ENCODE results near the gene CTNS. TPM values are rescaled to one million over a fixed set of nuclear protein-coding genes. Genes with fewer than 3 reads are reported as not detected.

The CTNS gene
- total and polyA plus RNA-seq, 7 experiments from 2014 or later = 4.7 to 15.2 (median 8.8) TPM

GRCh38 chr17:3645310-3645709 is 8.8 kb downstream of the CTNS start:
- peaks cover 0 to 30% (median 6%) of the 10 kb centered on the region in 5 donors for H3K36me3 Mint-ChIP-seq
- Histone ChIP-seq H3K36me3 (ENCODE audit: control insufficient read depth in 2 of 3, insufficient read depth in 3 of 3, low read length in 3 of 3) (no peaks in the 10 kb centered on the region), H3K27ac (ENCODE audit: low read depth, low read length) (no peak overlapping the region), H3K9me3 (ENCODE audit: control insufficient read depth in 2 of 3, low read length in 3 of 3) (no peaks in the 10 kb centered on the region), H3K4me1 (ENCODE audit: control insufficient read depth in 2 of 2, insufficient read depth in 2 of 2, low read length in 2 of 2) (no peaks in the 10 kb centered on the region), H3K27me3 (ENCODE audit: control insufficient read depth in 2 of 2, insufficient read depth in 2 of 2, low read length in 2 of 2) (no peaks in the 10 kb centered on the region), H3K4me3 (ENCODE audit: low read length) (no peak overlapping the region)
- CTCF ChIA-PET = no interaction called here
- DNase-seq (no peak), ATAC-seq (no peak)
- peak overlapping the region in 1 of 9 donors; percentile 33 for H3K27ac Mint-ChIP-seq
- H3K27me3 Mint-ChIP-seq = no peaks in the 10 kb centered on the region
- no peak overlapping the region for H3K4me3 Mint-ChIP-seq
- POLR2A ChIA-PET = no interaction called here
- intact Hi-C loops (cut with micrococcal nuclease) = no loop called here
- H3K4me1 Mint-ChIP-seq = peaks cover 0 to 25% (median 0%) of the 10 kb centered on the region in 7 donors
- no peaks in the 10 kb centered on the region for H3K9me3 Mint-ChIP-seq

- no peaks in the 10 kb centered on the region for H3K27me3 ChIP-seq (ENCODE audit: control insufficient read depth in 2 of 2, insufficient read depth in 2 of 2, low read length in 2 of 2)
- Mint-ChIP-seq H3K36me3 (peaks cover 0 to 29% (median 6%) of the 10 kb centered on the region in 5 donors), H3K9me3 (no peaks in the 10 kb centered on the region), H3K4me3 (no peak overlapping the region), H3K4me1 (peaks cover 0 to 18% (median 0%) of the 10 kb centered on the region in 7 donors), H3K27me3 (no peaks in the 10 kb centered on the region), H3K27ac (no peak overlapping the region)
- no peak overlapping the region for H3K27ac ChIP-seq (ENCODE audit: low read depth, low read length)
- no peak overlapping the region for H3K4me3 ChIP-seq (ENCODE audit: low read length)
- H3K9me3 ChIP-seq (ENCODE audit: control insufficient read depth in 2 of 3, low read length in 3 of 3) = no peaks in the 10 kb centered on the region
- CTCF ChIA-PET = interaction anchor here (1.1 kb wide), 1 partner anchor 9 kb away, joined by 5 read pairs; no protein-coding TSS in a partner anchor
- no peak for ATAC-seq
- POLR2A ChIA-PET = no interaction called here
- no peak for DNase-seq
- H3K4me1 ChIP-seq (ENCODE audit: control insufficient read depth in 2 of 2, insufficient read depth in 2 of 2, low read length in 2 of 2) = no peaks in the 10 kb centered on the region
- intact Hi-C loops (cut with micrococcal nuclease) = no loop called here
- H3K36me3 ChIP-seq (ENCODE audit: control insufficient read depth in 2 of 3, insufficient read depth in 3 of 3, low read length in 3 of 3) = no peaks in the 10 kb centered on the region
Observed at GRCh38 chr17:3647251-3647650, 10.7 kb downstream of the CTNS start.

GRCh38 chr17:3647769-3648555 is 11.4 kb downstream of the CTNS start:
- Histone ChIP-seq H3K9me3 (ENCODE audit: control insufficient read depth in 2 of 3, low read length in 3 of 3) (no peaks in the 10 kb centered on the region), H3K27ac (ENCODE audit: low read depth, low read length) (no peak overlapping the region), H3K27me3 (ENCODE audit: control insufficient read depth in 2 of 2, insufficient read depth in 2 of 2, low read length in 2 of 2) (no peaks in the 10 kb centered on the region), H3K4me1 (ENCODE audit: control insufficient read depth in 2 of 2, insufficient read depth in 2 of 2, low read length in 2 of 2) (no peaks in the 10 kb centered on the region), H3K36me3 (ENCODE audit: control insufficient read depth in 2 of 3, insufficient read depth in 3 of 3, low read length in 3 of 3) (no peaks in the 10 kb centered on the region), H3K4me3 (ENCODE audit: low read length) (no peak overlapping the region)
- ATAC-seq (peak; percentile 66), DNase-seq (peak in 5 of 9 donors; percentile 15 to 42 (median 23))
- Mint-ChIP-seq H3K36me3 (peaks cover 0 to 25% (median 6%) of the 10 kb centered on the region in 5 donors), H3K9me3 (no peaks in the 10 kb centered on the region), H3K4me1 (peaks cover 0 to 18% (median 0%) of the 10 kb centered on the region in 7 donors), H3K27ac (no peak overlapping the region), H3K4me3 (no peak overlapping the region), H3K27me3 (no peaks in the 10 kb centered on the region)
- POLR2A ChIA-PET = interaction anchor here (0.8 to 1.1 kb wide), 2 partner anchors 12 to 19 kb away, joined by 3 read pairs; partner anchors contain the start of genes CTNS and SHPK
- CTCF ChIA-PET = interaction anchor here (1.1 kb wide), 1 partner anchor 10 kb away, joined by 5 read pairs; no protein-coding TSS in a partner anchor
- intact Hi-C loops (cut with micrococcal nuclease) = loop anchor here in 1 of 2 donors (1.0 kb wide), 1 partner anchor 46 kb away; no protein-coding TSS in a partner anchor

GRCh38 chr17:3655766-3656165 is 19.2 kb downstream of the CTNS start:
- CTCF ChIA-PET = no interaction called here
- POLR2A ChIA-PET = no interaction called here
- H3K4me3 ChIP-seq (ENCODE audit: low read length) = no peak overlapping the region
- H3K4me1 Mint-ChIP-seq = no peaks in the 10 kb centered on the region
- H3K9me3 Mint-ChIP-seq = no peaks in the 10 kb centered on the region
- H3K4me1 ChIP-seq (ENCODE audit: control insufficient read depth in 2 of 2, insufficient read depth in 2 of 2, low read length in 2 of 2) = no peaks in the 10 kb centered on the region
- intact Hi-C loops (cut with micrococcal nuclease) = no loop called here
- H3K27ac ChIP-seq (ENCODE audit: low read depth, low read length) = no peak overlapping the region
- H3K4me3 Mint-ChIP-seq = no peak overlapping the region
- no peaks in the 10 kb centered on the region for H3K36me3 ChIP-seq (ENCODE audit: control insufficient read depth in 2 of 3, insufficient read depth in 3 of 3, low read length in 3 of 3)
- H3K9me3 ChIP-seq (ENCODE audit: control insufficient read depth in 2 of 3, low read length in 3 of 3) = no peaks in the 10 kb centered on the region
- H3K27ac Mint-ChIP-seq = no peak overlapping the region
- no peaks in the 10 kb centered on the region for H3K27me3 Mint-ChIP-seq
- H3K36me3 Mint-ChIP-seq = peaks cover 0 to 4% (median 0%) of the 10 kb centered on the region in 5 donors
- ATAC-seq (no peak), DNase-seq (no peak)
- H3K27me3 ChIP-seq (ENCODE audit: control insufficient read depth in 2 of 2, insufficient read depth in 2 of 2, low read length in 2 of 2) = no peaks in the 10 kb centered on the region

GRCh38 chr17:3656353-3656752 is 19.8 kb downstream of the CTNS start:
- CTCF ChIA-PET = no interaction called here
- no peak overlapping the region for H3K4me3 Mint-ChIP-seq
- Histone ChIP-seq H3K4me3 (ENCODE audit: low read length) (no peak overlapping the region), H3K27ac (ENCODE audit: low read depth, low read length) (no peak overlapping the region), H3K27me3 (ENCODE audit: control insufficient read depth in 2 of 2, insufficient read depth in 2 of 2, low read length in 2 of 2) (no peaks in the 10 kb centered on the region), H3K4me1 (ENCODE audit: control insufficient read depth in 2 of 2, insufficient read depth in 2 of 2, low read length in 2 of 2) (no peaks in the 10 kb centered on the region), H3K9me3 (ENCODE audit: control insufficient read depth in 2 of 3, low read length in 3 of 3) (no peaks in the 10 kb centered on the region), H3K36me3 (ENCODE audit: control insufficient read depth in 2 of 3, insufficient read depth in 3 of 3, low read length in 3 of 3) (no peaks in the 10 kb centered on the region)
- H3K36me3 Mint-ChIP-seq = peaks cover 0 to 4% (median 0%) of the 10 kb centered on the region in 5 donors
- H3K4me1 Mint-ChIP-seq = no peaks in the 10 kb centered on the region
- no peaks in the 10 kb centered on the region for H3K27me3 Mint-ChIP-seq
- peak overlapping the region in 1 of 9 donors; percentile 43 for H3K27ac Mint-ChIP-seq
- POLR2A ChIA-PET = no interaction called here
- intact Hi-C loops (cut with micrococcal nuclease) = no loop called here
- no peak for DNase-seq
- ATAC-seq = no peak
- H3K9me3 Mint-ChIP-seq = no peaks in the 10 kb centered on the region

GRCh38 chr17:3656755-3657587 is 20.4 kb downstream of the CTNS start:
- no peaks in the 10 kb centered on the region for H3K36me3 ChIP-seq (ENCODE audit: control insufficient read depth in 2 of 3, insufficient read depth in 3 of 3, low read length in 3 of 3)
- Mint-ChIP-seq H3K4me3 (no peak overlapping the region), H3K9me3 (no peaks in the 10 kb centered on the region), H3K27ac (no peak overlapping the region), H3K27me3 (no peaks in the 10 kb centered on the region), H3K4me1 (no peaks in the 10 kb centered on the region), H3K36me3 (peaks cover 0 to 3% (median 0%) of the 10 kb centered on the region in 5 donors)
- no peaks in the 10 kb centered on the region for H3K27me3 ChIP-seq (ENCODE audit: control insufficient read depth in 2 of 2, insufficient read depth in 2 of 2, low read length in 2 of 2)
- no peaks in the 10 kb centered on the region for H3K4me1 ChIP-seq (ENCODE audit: control insufficient read depth in 2 of 2, insufficient read depth in 2 of 2, low read length in 2 of 2)
- ATAC-seq (no peak), DNase-seq (no peak)
- intact Hi-C loops (cut with micrococcal nuclease) = no loop called here
- H3K27ac ChIP-seq (ENCODE audit: low read depth, low read length) = no peak overlapping the region
- no peak overlapping the region for H3K4me3 ChIP-seq (ENCODE audit: low read length)
- no peaks in the 10 kb centered on the region for H3K9me3 ChIP-seq (ENCODE audit: control insufficient read depth in 2 of 3, low read length in 3 of 3)
- POLR2A ChIA-PET = no interaction called here
- CTCF ChIA-PET = no interaction called here

Measured in naive thymus-derived CD4-positive, alpha-beta T cell (primary cell).